GM13977 (cell line): Measurements from ENCODE around the gene CD207.
"Not testable (repeated sequence)": the region's sequence is repeated elsewhere in the genome, so short reads cannot be mapped to it uniquely, and the experiment has no call there.

ENCODE experiments used
- DNase-seq: peaks from one replicate; pipeline ENCODE4 v3.0.0; 2012; ENCODE audit warnings: low spot score
- in situ Hi-C: fragments of 300-500 bp; cut with MboI; formaldehyde crosslinking; loops from one replicate; pipeline ENCODE4 v1.12.0; 2022; ENCODE audit warnings: low sequenced_read_pairs, low pct_unique_long_range_greater_than_20kb, mixed read lengths, inconsistent platforms; ENCODE audit not compliant: unreplicated experiment
- TF ChIP-seq, protein P1 (sequence below): IDR thresholded peaks from 2 replicates; pipeline ENCODE4 v1.5.1; 2012; ENCODE audit warnings: mild to moderate bottlenecking, control low read depth; ENCODE audit not compliant: insufficient read depth; ENCODE audit errors: extremely low read depth, missing control alignments

Gene CD207

DNA sequence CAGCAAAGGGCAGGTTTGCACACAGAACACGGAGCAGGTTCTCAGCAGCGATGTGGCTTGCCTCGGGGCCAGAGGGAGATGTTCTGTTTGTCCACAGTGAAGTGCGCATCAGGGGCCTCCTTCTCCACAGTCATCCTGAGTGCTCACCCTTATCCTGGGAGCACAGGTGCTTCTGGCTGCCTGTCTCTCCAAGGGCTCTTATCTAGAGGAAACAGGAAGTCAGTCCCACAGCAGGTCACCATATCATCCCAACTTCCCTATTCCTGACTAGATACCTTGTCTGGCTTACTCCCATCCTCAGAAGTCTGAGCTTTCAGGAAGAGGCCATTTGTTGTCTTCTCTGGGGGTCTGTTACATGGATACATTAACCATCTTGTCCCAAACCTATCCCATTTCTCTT is at the start of gene CD207:
Gene CD207, minus strand, starts transcription at position 174 of the 400 bp plus-strand sequence. Its CDS starts 40 bp downstream, at position 134.
- DNase-seq: no peak
- in situ Hi-C loops: no loop called here

DNA sequence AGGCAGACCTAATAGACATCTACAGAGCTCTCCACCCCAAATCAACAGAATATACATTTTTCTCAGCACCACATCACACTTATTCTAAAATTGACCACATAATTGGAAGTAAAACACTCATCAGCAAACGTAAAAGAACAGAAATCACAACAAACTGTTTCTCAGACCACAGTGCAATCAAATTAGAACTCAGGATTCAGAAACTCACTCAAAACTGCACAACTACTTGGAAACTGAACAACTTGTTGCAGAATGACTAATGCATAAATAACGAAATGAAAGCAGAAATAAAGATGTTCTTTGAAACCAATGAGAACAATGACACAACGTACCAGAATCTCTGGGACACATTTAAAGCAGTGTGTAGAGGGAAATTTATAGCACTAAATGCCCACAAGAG is 42.9 kb upstream of the CD207 start:
- DNase-seq, in situ Hi-C loops: not testable (repeated sequence)

More for the DNA sequence above, at the start of gene CD207:
- TF ChIP-seq, protein P1, sequence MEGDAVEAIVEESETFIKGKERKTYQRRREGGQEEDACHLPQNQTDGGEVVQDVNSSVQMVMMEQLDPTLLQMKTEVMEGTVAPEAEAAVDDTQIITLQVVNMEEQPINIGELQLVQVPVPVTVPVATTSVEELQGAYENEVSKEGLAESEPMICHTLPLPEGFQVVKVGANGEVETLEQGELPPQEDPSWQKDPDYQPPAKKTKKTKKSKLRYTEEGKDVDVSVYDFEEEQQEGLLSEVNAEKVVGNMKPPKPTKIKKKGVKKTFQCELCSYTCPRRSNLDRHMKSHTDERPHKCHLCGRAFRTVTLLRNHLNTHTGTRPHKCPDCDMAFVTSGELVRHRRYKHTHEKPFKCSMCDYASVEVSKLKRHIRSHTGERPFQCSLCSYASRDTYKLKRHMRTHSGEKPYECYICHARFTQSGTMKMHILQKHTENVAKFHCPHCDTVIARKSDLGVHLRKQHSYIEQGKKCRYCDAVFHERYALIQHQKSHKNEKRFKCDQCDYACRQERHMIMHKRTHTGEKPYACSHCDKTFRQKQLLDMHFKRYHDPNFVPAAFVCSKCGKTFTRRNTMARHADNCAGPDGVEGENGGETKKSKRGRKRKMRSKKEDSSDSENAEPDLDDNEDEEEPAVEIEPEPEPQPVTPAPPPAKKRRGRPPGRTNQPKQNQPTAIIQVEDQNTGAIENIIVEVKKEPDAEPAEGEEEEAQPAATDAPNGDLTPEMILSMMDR: no peak

DNA sequence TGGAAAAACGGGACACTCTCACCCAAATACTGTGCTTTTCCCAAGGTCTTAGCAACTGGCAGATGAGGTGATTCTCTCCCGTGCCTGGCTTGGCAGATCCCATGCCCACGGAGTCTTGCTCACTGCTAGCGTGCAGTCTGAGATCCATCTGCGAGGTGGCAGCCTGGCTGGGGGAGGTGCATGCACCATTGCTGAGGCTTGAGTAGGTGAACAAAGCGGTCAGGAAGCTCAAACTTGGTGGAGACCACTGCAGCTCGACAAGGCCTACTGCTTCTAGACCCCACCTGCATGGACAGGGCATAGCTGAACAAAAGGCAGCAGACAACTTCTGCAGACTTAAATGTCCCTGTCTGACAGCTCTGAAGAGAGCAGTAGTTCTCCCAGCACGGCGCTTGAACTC is 40.5 kb upstream of the CD207 start:
- in situ Hi-C loops: not testable (repeated sequence)

DNA sequence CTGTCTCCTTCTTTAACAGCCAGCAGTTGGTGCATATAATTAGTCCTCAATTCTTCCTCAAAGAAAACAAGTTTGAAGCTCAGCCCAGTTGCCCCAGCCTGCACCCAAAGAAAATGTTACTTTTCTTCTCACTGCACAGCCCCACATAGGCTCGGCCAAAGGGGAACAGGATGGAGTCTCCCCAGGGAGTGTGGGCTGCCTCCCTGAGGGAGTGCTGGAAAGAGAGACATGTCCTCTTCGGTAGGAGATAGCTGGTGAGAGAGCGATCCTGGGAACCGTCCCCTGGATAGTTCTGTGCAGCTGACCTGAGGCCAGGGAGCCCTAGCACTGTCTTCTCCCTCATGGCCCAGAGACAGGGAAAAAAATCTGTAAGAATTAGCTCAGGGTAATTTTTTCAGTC is 37.9 kb upstream of the CD207 start:
- no peak for DNase-seq
- TF ChIP-seq, protein P1: no peak
- in situ Hi-C loops: no loop called here

More for the DNA sequence above, 40.5 kb upstream of the CD207 start:
- DNase-seq: not testable (repeated sequence)

DNA sequence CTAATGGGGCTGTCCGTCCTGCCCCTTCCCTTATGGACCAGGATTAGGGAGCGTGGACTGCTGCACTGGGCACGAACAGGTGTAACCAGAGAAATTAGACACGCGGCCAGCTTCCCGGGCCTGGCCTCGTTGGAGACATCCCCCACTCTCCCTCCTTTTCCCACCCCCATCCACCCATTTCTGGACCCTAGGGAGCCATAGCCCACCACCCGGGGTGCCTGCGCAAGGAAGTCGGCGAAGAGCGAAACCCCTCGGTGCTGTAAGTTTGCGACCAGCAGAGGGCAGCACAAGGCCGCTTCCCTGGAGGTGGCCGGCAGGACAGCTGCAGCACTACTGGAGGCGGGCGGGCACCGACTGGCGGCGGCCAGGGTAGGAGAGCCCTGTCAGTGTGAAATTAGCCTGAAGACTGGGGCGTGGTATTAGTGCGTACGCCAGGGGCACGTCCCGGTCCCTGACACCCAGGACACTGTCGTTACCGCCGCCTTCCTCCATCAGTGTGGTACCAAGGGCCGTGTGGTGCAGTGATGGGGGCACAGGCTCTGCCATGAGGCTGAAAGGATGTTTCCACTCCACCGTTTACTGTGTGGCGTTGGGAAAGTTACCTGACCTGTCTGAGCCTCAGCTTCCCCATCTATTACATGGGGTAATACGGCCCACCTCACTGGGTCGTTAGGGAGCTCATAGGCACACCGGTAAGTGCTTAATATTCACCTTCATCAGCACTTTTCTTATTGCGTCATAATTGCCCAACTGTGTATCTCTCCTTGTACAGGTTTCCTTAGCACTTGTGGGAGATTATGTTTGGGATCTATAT is 36.0 kb upstream of the CD207 start:
- in situ Hi-C loops: no loop called here
- TF ChIP-seq, protein P1: peak; percentile 92
- DNase-seq: peak; percentile 81

DNA sequence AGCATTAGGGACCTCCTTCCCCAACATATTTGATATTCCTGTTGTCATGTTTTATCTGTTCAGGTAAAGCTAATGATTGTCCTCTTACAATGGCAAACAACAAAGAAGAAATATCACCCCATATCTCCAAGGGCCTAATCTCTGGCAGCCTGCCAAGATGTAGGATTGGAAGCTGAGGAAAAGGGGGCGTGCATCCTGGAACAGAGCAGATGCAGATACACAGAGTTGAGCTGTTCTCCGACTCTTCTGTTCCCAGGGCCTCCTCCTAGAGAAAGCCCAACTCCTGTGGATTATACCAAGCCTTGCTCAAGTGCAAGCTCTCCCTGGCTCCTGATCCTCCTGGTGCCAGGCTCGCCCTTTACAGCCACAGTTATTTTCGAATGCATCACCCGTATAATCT is 35.2 kb upstream of the CD207 start:
- no peak for DNase-seq
- TF ChIP-seq, protein P1: no peak
- in situ Hi-C loops: no loop called here

DNA sequence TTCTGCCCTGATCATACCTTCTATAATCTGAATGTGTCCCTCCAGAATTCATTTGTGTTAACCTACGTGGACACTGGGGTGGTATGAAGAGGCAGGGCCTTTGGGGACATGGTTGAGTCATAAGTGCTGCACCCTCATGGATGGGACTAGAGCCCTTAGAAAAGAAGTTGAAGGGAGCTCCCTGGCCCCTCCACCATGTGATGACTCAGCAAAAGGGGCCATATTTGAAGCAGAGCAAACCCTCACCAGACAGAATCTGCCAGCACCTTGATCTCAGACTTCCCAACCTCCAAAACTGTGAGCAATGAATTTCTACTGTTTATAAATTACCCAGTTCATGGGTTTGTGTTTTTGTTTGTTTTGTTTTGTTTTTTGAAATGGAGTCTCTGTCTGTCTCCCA is 33.4 kb upstream of the CD207 start:
- in situ Hi-C loops: no loop called here
- DNase-seq: no peak
- TF ChIP-seq, protein P1: no peak
